SH-SY5Y (cell line): ENCODE measurements around the gene SH3D19.

Experiments
- GATA2 ChIP-seq: IDR thresholded peaks from 2 replicates; pipeline ENCODE4 v1.6.1; 2011; ENCODE audit warnings: mild to moderate bottlenecking, low read depth, low read length
- GATA3 ChIP-seq: IDR thresholded peaks from 2 replicates; pipeline ENCODE4 v1.6.1; 2011; ENCODE audit warnings: low read depth, mild to moderate bottlenecking, low read length, moderate library complexity

- TF ChIP-seq GATA3: no peak
- no peak for TF ChIP-seq GATA2
Measured at GRCh38 chr4:151173871-151174270, 151.5 kb downstream of the SH3D19 start.
